Measurements from ENCODE around the gene GBX1. TPM values are rescaled to one million over a fixed set of nuclear protein-coding genes. Genes with fewer than 3 reads are reported as not detected.

Gene GBX1
- polyA plus RNA-seq, 2 of the 4 experiments (the other 2 are of a cell fraction), result not detected

- ChIA-PET CTCF (interaction anchor here (1.1 to 5.0 kb wide), 4 partner anchors 23 to 176 kb away, joined by 3 to 63 read pairs (median 4); partner anchors contain the start of gene GBX1), POLR2A (no interaction called here)
- DNase-seq (ENCODE audit: low read depth in 1 of 2, low spot score in 1 of 2), result no peak
- TF ChIP-seq REST (IDR thresholded peaks at IDR 0.05), result no peak
- no peak for TF ChIP-seq HDAC2 (IDR thresholded peaks at IDR 0.05)
- TF ChIP-seq RNF2 (IDR thresholded peaks at IDR 0.05; ENCODE audit: borderline replicate concordance, low read depth), result no peak
- no peak for TF ChIP-seq MYC (IDR thresholded peaks at IDR 0.05; ENCODE audit: borderline replicate concordance, low read length)
- no peak for TF ChIP-seq MAZ (IDR thresholded peaks at IDR 0.05; ENCODE audit: borderline replicate concordance, low read depth, low read length)
- TF ChIP-seq JUNB (IDR thresholded peaks at IDR 0.05), result no peak
- H3K9me3 ChIP-seq, result no peaks in the 10 kb centered on the region
- 83% methylated on average over 11 of the region's 19 CpGs for WGBS (ENCODE audit: missing lambda C conversion rate)
- FAIRE-seq, result no peak
- H3K4me2 ChIP-seq, result no peak overlapping the region
- H3K27ac ChIP-seq, result no peak overlapping the region
- no peaks in the 10 kb centered on the region for H3K4me1 ChIP-seq
- no peak overlapping the region for H3K4me3 ChIP-seq
- no peak for ATAC-seq
Measured at GRCh38 chr7:151126491-151127137, 40.9 kb downstream of the GBX1 start.

GRCh38 chr7:151125846-151126481 lies 41.5 kb downstream of the GBX1 start:
- 95% methylated on average over 58 of the region's 58 CpGs for WGBS (ENCODE audit: missing lambda C conversion rate)
- H3K9me3 ChIP-seq, result no peaks in the 10 kb centered on the region
- H3K4me2 ChIP-seq, result no peak overlapping the region
- no peak overlapping the region for H3K4me3 ChIP-seq
- H3K27ac ChIP-seq, result no peak overlapping the region
- FAIRE-seq (no peak), ATAC-seq (no peak), DNase-seq (ENCODE audit: low read depth in 1 of 2, low spot score in 1 of 2) (no peak)
- POLR2A ChIA-PET, result no interaction called here
- no peaks in the 10 kb centered on the region for H3K4me1 ChIP-seq
- TF ChIP-seq ELK1 (IDR thresholded peaks at IDR 0.05; ENCODE audit: low read depth, low read length) (no peak), HES2 (IDR thresholded peaks at IDR 0.05) (no peak), MAX (IDR thresholded peaks at IDR 0.05) (no peak), KDM1A (IDR thresholded peaks at IDR 0.05; ENCODE audit: low read depth) (no peak), FOSL2 (IDR thresholded peaks at IDR 0.05) (no peak), FOSL2 (CRISPR knock-in tag; IDR thresholded peaks at IDR 0.05) (no peak), ZFP36 (IDR thresholded peaks at IDR 0.05; ENCODE audit: borderline replicate concordance, partially characterized antibody) (no peak), HMGXB4 (CRISPR knock-in tag; IDR thresholded peaks at IDR 0.05; ENCODE audit: borderline replicate concordance) (no peak), HOXB5 (CRISPR knock-in tag; IDR thresholded peaks at IDR 0.05) (no peak), CHD2 (IDR thresholded peaks at IDR 0.05; ENCODE audit: low read length, partially characterized antibody) (no peak), RFX5 (IDR thresholded peaks at IDR 0.05) (no peak), HOXB13 (CRISPR knock-in tag; IDR thresholded peaks at IDR 0.05; ENCODE audit: low read depth) (no peak), BCL3 (IDR thresholded peaks at IDR 0.05) (no peak), ZNF302 (CRISPR knock-in tag; IDR thresholded peaks at IDR 0.05) (no peak), TFCP2L1 (CRISPR knock-in tag; IDR thresholded peaks at IDR 0.05) (no peak), MAZ (IDR thresholded peaks at IDR 0.05; ENCODE audit: borderline replicate concordance, low read depth, low read length) (no peak), CEBPB (IDR thresholded peaks at IDR 0.05) (no peak), ZSCAN20 (CRISPR knock-in tag; IDR thresholded peaks at IDR 0.05) (no peak), SREBF2 (IDR thresholded peaks at IDR 0.05) (no peak), NFE2L2 (conservative IDR thresholded peaks at IDR 0.05; ENCODE audit: low read length) (no peak), EHMT2 (IDR thresholded peaks at IDR 0.05; ENCODE audit: low read depth) (no peak)
- CTCF ChIA-PET, result interaction anchor here (0.7 to 5.0 kb wide), 8 partner anchors 12 to 178 kb away, joined by 3 to 63 read pairs (median 3); partner anchors contain the start of gene GBX1
